Astrocyte of the spinal cord (primary cell): Measurements from ENCODE around the gene EVA1B.

Experiments used
- DNase-seq: peaks from one replicate; pipeline ENCODE4 v3.0.0; 2011; ENCODE audit warnings: low read depth, low spot score
- H3K4me3 ChIP-seq: 2 replicates; pipeline ENCODE4 v1.5.1; 2011; ENCODE audit warnings: low read depth, mild to moderate bottlenecking, low read length, moderate library complexity
- CTCF ChIP-seq: IDR thresholded peaks from 2 replicates; pipeline ENCODE4 v1.5.1; 2012; ENCODE audit warnings: low read depth, mild to moderate bottlenecking, low read length, inconsistent platforms
- in situ Hi-C: cut with HindIII; loops from 2 replicates; pipeline ENCODE4 v1.10.0; 2017; ENCODE audit warnings: low sequenced_read_pairs

The EVA1B gene

GRCh38 chr1:36346741-36347370 lies 23.4 kb upstream of the EVA1B start:
- in situ Hi-C loops: no loop called here
- TF ChIP-seq CTCF: no peak
- DNase-seq: no peak
- no peak overlapping the region for H3K4me3 ChIP-seq

- TF ChIP-seq CTCF: no peak
- H3K4me3 ChIP-seq: no peak overlapping the region
- no peak for DNase-seq
- in situ Hi-C loops: no loop called here
These were observed 21.9 kb upstream of the EVA1B start for GRCh38 chr1:36345353-36345752.

- in situ Hi-C loops: no loop called here
- no peak for TF ChIP-seq CTCF
- no peak overlapping the region for H3K4me3 ChIP-seq
- no peak for DNase-seq
These were observed 20.9 kb upstream of the EVA1B start for GRCh38 chr1:36344395-36344680.

- in situ Hi-C loops: no loop called here
- no peak overlapping the region for H3K4me3 ChIP-seq
- no peak for TF ChIP-seq CTCF
- DNase-seq: no peak
These were observed 20.4 kb upstream of the EVA1B start for GRCh38 chr1:36343651-36344394.

GRCh38 chr1:36342426-36343185 lies 19.2 kb upstream of the EVA1B start:
- peak; percentile 74 for TF ChIP-seq CTCF
- peak; percentile 50 for DNase-seq
- in situ Hi-C loops: no loop called here
- H3K4me3 ChIP-seq: no peak overlapping the region

- no peak for TF ChIP-seq CTCF
- in situ Hi-C loops: no loop called here
- DNase-seq: no peak
- no peak overlapping the region for H3K4me3 ChIP-seq
These were observed 18.3 kb upstream of the EVA1B start for GRCh38 chr1:36341626-36342320.
